K562 (cell line): ENCODE results near the gene DPYSL3. TPM values are rescaled to one million over a fixed set of nuclear protein-coding genes. Genes with fewer than 3 reads are reported as not detected.

ENCODE experiments used
- ATAC-seq: fragments of 200-7000 bp; cut with Tn5 transposase; 3 replicates; pipeline ENCODE4 v1.9.1; 2020; ENCODE audit warnings: moderate library complexity
- BruUV-seq: library from RNA; stranded (reverse); fragments of 400-500 nt; replicated peaks from 2 replicates; lab custom pipeline; 2021; lab: Mats Ljungman, UMichigan
- CTCF ChIA-PET: fragments of 300-600 bp; formaldehyde crosslinking; extraction: SDS; loops from one replicate; lab custom pipeline; 2021; ENCODE audit warnings: low intra/inter-chr PET ratio; lab: Yijun Ruan, JAX
- POLR2A ChIA-PET: fragments of 300-600, 350-650 bp; sonication (Branson Sonifier 250); formaldehyde crosslinking; extraction: SDS; loops from one replicate; lab custom pipeline; 2021; ENCODE audit warnings: antibody characterized with exemption, inconsistent platforms; lab: Yijun Ruan, JAX
- DNase-seq, 4 experiments: peaks; one replicate each; pipeline versions ENCODE4 v3.0.0 to v3.0.0-alpha.2; 2011 to 2018; ENCODE audit warnings: low spot score in 3 of 4, mixed read lengths in 3 of 4; ENCODE audit errors: extremely low read depth in 1 of 4
- FAIRE-seq: peaks from 2 replicates; lab custom pipeline; 2011; peaks lifted over from hg19 to GRCh38; lab: Jason Lieb, UNC
- H2AFZ ChIP-seq: 2 replicates; pipeline ENCODE4 v1.6.0; 2011; ENCODE audit warnings: low read depth, low read length, control low read depth, inconsistent platforms
- H3K27ac ChIP-seq: fragments of 200-600 bp; 3 replicates; pipeline ENCODE4 v1.8.0; 2011; ENCODE audit warnings: low read depth, mild to moderate bottlenecking, control low read depth, inconsistent platforms, low read length, moderate library complexity, mixed read lengths; ENCODE audit errors: extremely low read depth
- H3K27me3 ChIP-seq, 2 experiments: fragments of 300-600 bp in 1 of 2; 2 replicates in 1 of 2; 3 replicates in 1 of 2; pipeline versions ENCODE4 v1.6.0 to v1.8.0; 2011; ENCODE audit warnings: inconsistent platforms in 2 of 2, low read length in 2 of 2, mild to moderate bottlenecking in 1 of 2, mixed read lengths in 1 of 2, moderate library complexity in 1 of 2; ENCODE audit not compliant: control insufficient read depth in 2 of 2, insufficient read depth in 2 of 2
- H3K36me3 ChIP-seq: fragments of 300-600 bp; 3 replicates; pipeline ENCODE4 v1.8.0; 2011; ENCODE audit warnings: mild to moderate bottlenecking, low read length, inconsistent platforms; ENCODE audit not compliant: control insufficient read depth, insufficient read depth
- H3K4me1 ChIP-seq, 2 experiments: fragments of 200-600 bp in 1 of 2; replicated peaks in 1 of 2; 2 replicates in 1 of 2; 3 replicates in 1 of 2; pipeline versions ENCODE4 v1.5.1 to v1.8.0; 2011; ENCODE audit warnings: inconsistent platforms in 2 of 2, low read length in 2 of 2, mild to moderate bottlenecking in 1 of 2, mixed read lengths in 1 of 2, moderate library complexity in 1 of 2; ENCODE audit not compliant: control insufficient read depth in 2 of 2, insufficient read depth in 2 of 2
- H3K4me2 ChIP-seq: 2 replicates; pipeline ENCODE4 v1.6.1; 2011; ENCODE audit warnings: low read length, control low read depth, inconsistent platforms, mixed read lengths; ENCODE audit not compliant: insufficient read depth
- H3K4me3 ChIP-seq: fragments of 200-600 bp; sonication (generic), shearing (Covaris generic); 2 replicates; pipeline ENCODE4 v1.5.1; 2016; ENCODE audit warnings: control low read depth, inconsistent platforms
- H3K79me2 ChIP-seq: fragments of 200-600 bp; 3 replicates; pipeline ENCODE4 v1.8.0; 2011; ENCODE audit warnings: low read length, inconsistent platforms; ENCODE audit not compliant: control insufficient read depth, insufficient read depth
- H3K9ac ChIP-seq, 2 experiments: 2 replicates each; pipeline versions ENCODE4 v1.6.0 to v1.6.1; 2011; ENCODE audit warnings: low read depth in 2 of 2, low read length in 2 of 2, control low read depth in 1 of 2, inconsistent platforms in 1 of 2, mild to moderate bottlenecking in 1 of 2, mixed read lengths in 1 of 2; ENCODE audit not compliant: insufficient read depth in 1 of 2
- H3K9me1 ChIP-seq: one replicate; pipeline ENCODE4 v1.6.0; 2011; ENCODE audit warnings: inconsistent platforms, mild to moderate bottlenecking, low read length, moderate library complexity; ENCODE audit not compliant: control insufficient read depth, insufficient read depth
- H3K9me3 ChIP-seq: replicated peaks from 2 replicates; pipeline ENCODE4 v1.5.1; 2011; ENCODE audit warnings: low read depth, low read length, inconsistent platforms; ENCODE audit not compliant: control insufficient read depth, insufficient read depth
- H4K20me1 ChIP-seq: replicated peaks from 2 replicates; pipeline ENCODE4 v1.6.1; 2011; ENCODE audit warnings: low read length, inconsistent platforms, mixed read lengths; ENCODE audit not compliant: control insufficient read depth, insufficient read depth
- DDX20 ChIP-seq: fragments of 450-650 bp; IDR thresholded peaks from 2 replicates; pipeline ENCODE4 v1.6.1; 2016; ENCODE audit warnings: missing genetic modification characterization, low read depth, mild to moderate bottlenecking, missing compliant biosample characterization, moderate library complexity
- ILK ChIP-seq: fragments of 450-650 bp; IDR thresholded peaks from 2 replicates; pipeline ENCODE4 v1.6.1; 2016; ENCODE audit warnings: missing genetic modification characterization, low read depth, mild to moderate bottlenecking, missing compliant biosample characterization, moderate library complexity, borderline replicate concordance
- KDM2B ChIP-seq: fragments of 250-450 bp; sonication (Bioruptor Pico); IDR thresholded peaks from 2 replicates; pipeline ENCODE4 v1.8.0; 2021; ENCODE audit warnings: mild to moderate bottlenecking, moderate library complexity
- MYC ChIP-seq, 2 experiments: fragments of 250-450 bp in 1 of 2; sonication (Bioruptor Pico) in 1 of 2; IDR thresholded peaks; 2 replicates each; pipeline versions ENCODE4 v1.5.1 to v1.6.1; 2012 to 2021; ENCODE audit warnings: low read depth in 2 of 2, borderline replicate concordance in 1 of 2, improper control_type of control experiment in 1 of 2, low read length in 1 of 2, mild to moderate bottlenecking in 1 of 2, moderate library complexity in 1 of 2
- PPARD ChIP-seq: fragments of 250-450 bp; sonication (Bioruptor Pico); IDR thresholded peaks from 2 replicates; pipeline ENCODE4 v1.8.0; 2022; ENCODE audit warnings: inconsistent platforms, mild to moderate bottlenecking, moderate library complexity
- RBBP5 ChIP-seq: fragments of 200-600 bp; sonication (generic); IDR thresholded peaks from 2 replicates; pipeline ENCODE4 v1.6.1; 2012; ENCODE audit warnings: borderline replicate concordance, mild to moderate bottlenecking, low read length, control low read depth, inconsistent platforms; ENCODE audit not compliant: insufficient read depth, poor library complexity, severe bottlenecking
- THAP12 ChIP-seq: fragments of 250-450 bp; sonication (Bioruptor Pico); IDR thresholded peaks from 2 replicates; pipeline ENCODE4 v1.9.0; 2021; ENCODE audit warnings: mild to moderate bottlenecking, inconsistent platforms
- ZNF263 ChIP-seq: sonication (generic); formaldehyde crosslinking; IDR thresholded peaks from 2 replicates; pipeline ENCODE4 v1.8.0; 2022; ENCODE audit warnings: mild to moderate bottlenecking, missing genetic modification reagents, borderline replicate concordance
- ZNF584 ChIP-seq: fragments of 200-800 bp; sonication (Bioruptor generic); IDR thresholded peaks from 2 replicates; pipeline ENCODE4 v1.6.1; 2016; ENCODE audit warnings: low read depth, mild to moderate bottlenecking, missing genetic modification characterization, missing compliant biosample characterization
- ZNF764 ChIP-seq: fragments of 250-450 bp; sonication (Bioruptor Pico); IDR thresholded peaks from 2 replicates; pipeline ENCODE4 v1.4.0; 2020; ENCODE audit warnings: low read depth, mild to moderate bottlenecking, moderate library complexity
- in situ Hi-C: fragments of 300-500 bp; cut with MboI; formaldehyde crosslinking; loops from 4 replicates; pipeline ENCODE4 v1.15.0; 2018; ENCODE audit warnings: inconsistent platforms, mixed read lengths
- intact Hi-C: fragments of 100-400 bp; cut with micrococcal nuclease; formaldehyde crosslinking; loops from 2 replicates; pipeline ENCODE4 v1.14.2; 2022
- polyA plus RNA-seq, 8 experiments: library from polyadenylated mRNA; depleted of rRNA in 4 of 8; stranded (reverse) in 5 of 8; unstranded in 3 of 8; fragments of >200 nt; fragmentation: Nextera tagmentation in 2 of 8; fragmentation: Illumina TruSeq in 1 of 8; extraction: Ambion mirVana in 2 of 8; extraction: Trizol in 1 of 8; gene quantifications; 2 replicates each; pipeline versions ENCODE4 v1.2.1 to v1.2.3, GENCODE V29; 2011 to 2014; ENCODE audit warnings: inconsistent platforms in 1 of 8, missing spikeins in 1 of 8
- total RNA-seq, 7 experiments: library from RNA; depleted of rRNA in 6 of 7; stranded (reverse); fragments of >200 nt in 6 of 7; fragmentation: Illumina TruSeq in 2 of 7; extraction: Trizol in 2 of 7; gene quantifications; 2 replicates each; pipeline versions ENCODE4 v1.2.1 to v1.2.3, GENCODE V29; 2011 to 2021; ENCODE audit warnings: low replicate concordance in 1 of 7
- TF ChIP-seq, protein P1 (sequence below): IDR thresholded peaks from 3 replicates; pipeline ENCODE4 v1.6.1; 2011; ENCODE audit warnings: borderline replicate concordance, mild to moderate bottlenecking, moderate library complexity; ENCODE audit not compliant: insufficient read length; ENCODE audit errors: extremely low read depth

The DPYSL3 gene
- total and polyA plus RNA-seq, 9 of the 15 experiments (the other 6 are each of a cell fraction or from before 2014, with no cell fraction given) = 0.07 to 0.55 TPM; not detected in 7

DNA sequence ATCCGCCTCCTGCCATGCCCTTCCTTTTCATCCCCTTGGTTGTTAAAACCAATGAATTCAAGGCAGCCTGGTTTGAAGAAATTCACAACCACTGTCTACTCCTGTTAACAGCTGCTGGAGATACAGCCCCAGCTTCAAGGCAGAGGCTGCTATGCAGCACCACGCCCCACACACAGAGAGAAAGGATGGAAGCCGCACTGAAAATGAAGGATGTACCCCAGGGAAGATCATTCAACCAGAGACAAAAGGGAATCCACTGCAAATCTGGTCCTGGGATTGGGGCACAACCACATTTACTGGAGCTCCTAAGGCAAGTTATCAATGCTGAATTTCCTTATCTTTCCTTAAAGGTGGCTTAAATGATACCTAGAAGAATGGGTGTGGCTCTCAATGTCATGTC is 58.7 kb downstream of the DPYSL3 start (continued):
- TF ChIP-seq THAP12 (CRISPR knock-in tag) (no peak), ILK (tag) (no peak), KDM2B (CRISPR knock-in tag) (no peak), ZNF584 (no peak)
- TF ChIP-seq, protein P1, sequence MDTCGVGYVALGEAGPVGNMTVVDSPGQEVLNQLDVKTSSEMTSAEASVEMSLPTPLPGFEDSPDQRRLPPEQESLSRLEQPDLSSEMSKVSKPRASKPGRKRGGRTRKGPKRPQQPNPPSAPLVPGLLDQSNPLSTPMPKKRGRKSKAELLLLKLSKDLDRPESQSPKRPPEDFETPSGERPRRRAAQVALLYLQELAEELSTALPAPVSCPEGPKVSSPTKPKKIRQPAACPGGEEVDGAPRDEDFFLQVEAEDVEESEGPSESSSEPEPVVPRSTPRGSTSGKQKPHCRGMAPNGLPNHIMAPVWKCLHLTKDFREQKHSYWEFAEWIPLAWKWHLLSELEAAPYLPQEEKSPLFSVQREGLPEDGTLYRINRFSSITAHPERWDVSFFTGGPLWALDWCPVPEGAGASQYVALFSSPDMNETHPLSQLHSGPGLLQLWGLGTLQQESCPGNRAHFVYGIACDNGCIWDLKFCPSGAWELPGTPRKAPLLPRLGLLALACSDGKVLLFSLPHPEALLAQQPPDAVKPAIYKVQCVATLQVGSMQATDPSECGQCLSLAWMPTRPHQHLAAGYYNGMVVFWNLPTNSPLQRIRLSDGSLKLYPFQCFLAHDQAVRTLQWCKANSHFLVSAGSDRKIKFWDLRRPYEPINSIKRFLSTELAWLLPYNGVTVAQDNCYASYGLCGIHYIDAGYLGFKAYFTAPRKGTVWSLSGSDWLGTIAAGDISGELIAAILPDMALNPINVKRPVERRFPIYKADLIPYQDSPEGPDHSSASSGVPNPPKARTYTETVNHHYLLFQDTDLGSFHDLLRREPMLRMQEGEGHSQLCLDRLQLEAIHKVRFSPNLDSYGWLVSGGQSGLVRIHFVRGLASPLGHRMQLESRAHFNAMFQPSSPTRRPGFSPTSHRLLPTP = no peak

- Histone ChIP-seq H3K36me3 (no peaks in the 10 kb centered on the region), H3K9me3 (no peaks in the 10 kb centered on the region), H2AFZ (no peak overlapping the region), H3K4me1 (peaks cover 0 to 14% of the 10 kb centered on the region in 2 experiments; a peak in 2 of 5 replicates)
- no peak for DNase-seq
- TF ChIP-seq MYC (IDR thresholded peaks at IDR 0.05; ENCODE audit: low read depth, low read length) (no peak), MYC (CRISPR knock-in tag; IDR thresholded peaks at IDR 0.05; ENCODE audit: borderline replicate concordance, low read depth) (no peak), PPARD (no peak), ZNF764 (CRISPR knock-in tag) (no peak), ZNF263 (CRISPR knock-in tag) (no peak), DDX20 (tag) (no peak), RBBP5 (no peak)
- TF ChIP-seq, all 486 proteins: peak for 0
- Histone ChIP-seq H3K4me3 (no peak overlapping the region), H3K79me2 (no peaks in the 10 kb centered on the region), H3K9me1 (no peaks in the 10 kb centered on the region), H3K4me2 (no peak overlapping the region), H3K9ac (no peak overlapping the region), H3K27ac (no peak overlapping the region), H4K20me1 (no peaks in the 10 kb centered on the region), H3K27me3 (peaks cover 0 to 10% of the 10 kb centered on the region in 2 experiments; a peak in 1 of 5 replicates)
- ChIA-PET CTCF (no interaction called here), POLR2A (no interaction called here)
- in situ Hi-C loops (no loop called here), intact Hi-C loops (no loop called here)
- ATAC-seq (no peak), FAIRE-seq (no peak)
- no TSS peak for BruUV-seq
These were observed 59.3 kb downstream of the DPYSL3 start for GRCh38 chr5:147450606-147451005.
